GM21390 (cell line): ENCODE data around the gene CHPF.

Experiments used
- ATAC-seq: cut with Tn5 transposase; IDR thresholded peaks from one replicate; pipeline ENCODE4 v1.9.1; 2021; ENCODE audit not compliant: unreplicated experiment

The CHPF gene

GRCh38 chr2:219552382-219553167 lies 9.0 kb upstream of the CHPF start:
- ATAC-seq: peak; percentile 94

GRCh38 chr2:219551441-219552381 lies 8.1 kb upstream of the CHPF start:
- peak; percentile 8 for ATAC-seq

GRCh38 chr2:219549619-219550018 lies 6.0 kb upstream of the CHPF start:
- ATAC-seq: no peak

- no peak for ATAC-seq
These were observed 5.4 kb upstream of the CHPF start for GRCh38 chr2:219548990-219549389.

- no peak for ATAC-seq
These were observed 4.0 kb upstream of the CHPF start for GRCh38 chr2:219547621-219548020.

- no peak for ATAC-seq
These were observed 2.3 kb upstream of the CHPF start for GRCh38 chr2:219545943-219546352.

- ATAC-seq: no peak
These were observed 1.8 kb upstream of the CHPF start for GRCh38 chr2:219545295-219545942.

- no peak for ATAC-seq
These were observed 958 bp upstream of the CHPF start for GRCh38 chr2:219544567-219544966.

GRCh38 chr2:219542931-219543595 lies 546 bp downstream of the CHPF start:
- ATAC-seq: peak; percentile 39

- peak; percentile 43 for ATAC-seq
These were observed 1.9 kb downstream of the CHPF start for GRCh38 chr2:219541611-219542180.

- no peak for ATAC-seq
These were observed 2.7 kb downstream of the CHPF start for GRCh38 chr2:219540784-219541504.

GRCh38 chr2:219539926-219540678 lies 3.5 kb downstream of the CHPF start:
- no peak for ATAC-seq

GRCh38 chr2:219538956-219539788 lies 4.4 kb downstream of the CHPF start:
- no peak for ATAC-seq

GRCh38 chr2:219538504-219538951 lies 5.1 kb downstream of the CHPF start:
- no peak for ATAC-seq

GRCh38 chr2:219537657-219538488 lies 5.7 kb downstream of the CHPF start:
- no peak for ATAC-seq

GRCh38 chr2:219536967-219537366 lies 6.6 kb downstream of the CHPF start:
- no peak for ATAC-seq

GRCh38 chr2:219536425-219536824 lies 7.2 kb downstream of the CHPF start:
- no peak for ATAC-seq
